Measurements from ENCODE around the gene COL4A1.
A peak's percentile ranks its signal among the peaks of the same experiment; 100 is the strongest.

COL4A1 gene

DNA sequence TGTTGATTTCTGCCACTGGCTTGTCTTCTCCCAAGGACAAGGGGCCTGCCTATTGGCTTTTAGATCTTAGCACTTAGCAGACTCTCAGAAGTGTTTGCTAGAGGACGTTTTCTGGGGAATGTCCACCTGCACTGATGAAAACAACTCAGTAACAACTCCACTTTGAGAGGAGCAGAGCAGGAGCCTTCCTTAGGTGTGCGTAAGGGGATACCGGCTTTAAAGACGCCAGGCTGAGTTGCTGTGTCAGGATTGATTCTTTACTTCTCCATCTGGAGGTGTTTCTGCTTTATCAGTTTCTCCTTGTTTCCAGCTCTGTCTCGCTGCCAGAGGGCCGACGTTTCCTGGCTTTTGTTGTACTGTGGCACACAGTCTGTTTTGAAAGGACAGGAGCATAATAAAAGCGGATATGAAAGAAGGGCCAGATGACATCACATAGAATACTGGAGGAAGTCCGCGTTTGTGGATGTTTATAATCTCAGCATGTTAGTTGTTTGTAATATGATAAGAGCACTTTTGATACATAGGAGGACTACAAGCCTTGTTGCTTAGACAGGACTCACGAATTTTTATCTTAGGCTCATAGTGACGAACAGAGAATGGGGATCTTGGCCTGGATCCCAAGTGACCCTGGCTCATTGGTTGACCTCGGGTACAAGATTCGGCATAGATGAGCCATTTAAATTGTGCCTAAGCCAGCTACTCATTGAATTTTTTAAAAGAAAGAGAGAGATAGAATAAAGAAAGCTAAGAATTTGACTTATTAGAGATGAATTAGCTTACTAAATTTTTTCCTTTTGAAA is 34.7 kb upstream of the COL4A1 start:
- no peak for DNase-seq

GRCh38 chr13:110340812-110341444 is 34.0 kb upstream of the COL4A1 start:
- peak; percentile 36 to 41 for DNase-seq

- no peak for DNase-seq
These were observed 33.1 kb upstream of the COL4A1 start for GRCh38 chr13:110339975-110340550.

GRCh38 chr13:110339263-110339662 is 32.3 kb upstream of the COL4A1 start:
- no peak for DNase-seq

GRCh38 chr13:110338441-110339101 is 31.6 kb upstream of the COL4A1 start:
- no peak for DNase-seq

- no peak for DNase-seq
These were observed 30.3 kb upstream of the COL4A1 start for GRCh38 chr13:110337247-110337646.

GRCh38 chr13:110336681-110337080 is 29.7 kb upstream of the COL4A1 start:
- no peak for DNase-seq

DNA sequence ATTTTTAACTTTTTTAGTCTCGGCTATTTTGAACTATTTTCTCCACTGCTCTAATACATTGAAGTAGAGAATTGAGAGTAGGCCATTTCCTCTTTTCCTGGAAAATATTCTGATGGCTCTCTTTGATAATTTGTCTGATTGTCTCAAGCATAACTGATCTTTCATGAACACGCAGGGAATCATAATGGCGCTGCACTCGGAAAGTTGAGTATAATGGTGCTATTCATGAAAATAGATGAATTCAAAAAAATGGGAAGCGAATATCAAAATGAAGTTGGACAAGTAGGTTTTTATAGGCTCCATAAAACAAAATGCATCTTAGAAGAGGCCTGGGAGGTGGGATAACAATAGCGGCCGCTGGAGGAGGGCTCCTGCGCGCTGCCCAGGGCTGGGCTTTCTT is 29.2 kb upstream of the COL4A1 start:
- no peak for DNase-seq

DNA sequence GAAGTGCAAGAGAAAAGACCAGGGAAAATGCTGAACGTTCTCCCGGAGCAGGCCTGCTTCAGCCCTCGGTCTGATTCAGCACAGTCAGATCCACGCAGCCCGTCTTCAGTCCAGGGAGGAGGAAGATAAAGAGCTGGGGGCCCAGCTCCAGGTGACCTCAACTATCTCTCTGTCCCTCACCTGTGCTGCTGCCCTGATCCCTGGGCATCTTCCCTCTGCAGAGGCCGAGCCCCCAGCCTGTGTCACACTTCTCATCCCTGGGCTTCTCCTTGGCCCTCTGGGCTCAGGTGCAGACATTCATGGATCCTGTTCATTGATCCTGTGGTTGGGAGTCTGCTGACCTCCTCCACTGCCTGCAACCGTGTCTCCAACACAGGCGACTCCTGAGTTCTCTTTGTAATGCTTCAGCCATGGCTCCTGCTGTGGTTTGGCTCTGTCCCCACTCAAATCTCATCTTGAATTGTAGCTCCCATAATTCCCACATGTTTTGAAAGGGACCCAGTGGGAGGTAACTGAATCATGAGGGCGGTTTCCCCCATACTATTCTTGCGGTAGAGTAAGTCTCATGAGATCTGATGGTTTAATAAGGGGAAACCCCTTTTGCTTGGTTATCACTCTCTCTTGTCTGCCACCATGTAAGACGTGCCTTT is 28.0 kb upstream of the COL4A1 start:
- no peak for DNase-seq

DNA sequence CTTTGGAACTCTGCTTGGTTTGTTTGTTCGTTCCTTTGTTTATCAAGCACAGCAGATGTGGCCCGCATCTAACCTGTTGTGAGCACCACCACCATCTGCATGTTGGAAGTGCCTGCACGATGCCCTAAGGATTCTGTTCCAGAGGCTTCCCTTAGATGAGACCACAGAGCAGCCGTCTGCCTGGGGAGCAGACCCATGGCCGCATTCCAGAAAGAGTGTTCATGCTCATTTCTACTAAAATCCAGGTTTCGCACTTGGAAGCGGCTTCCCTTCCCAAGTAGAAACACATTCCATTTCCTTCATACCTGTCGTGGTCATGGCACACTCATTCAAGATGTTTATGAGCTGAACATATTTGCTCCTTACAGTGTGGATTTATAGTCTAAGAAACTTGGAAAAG is 27.3 kb upstream of the COL4A1 start:
- DNase-seq: no peak

DNA sequence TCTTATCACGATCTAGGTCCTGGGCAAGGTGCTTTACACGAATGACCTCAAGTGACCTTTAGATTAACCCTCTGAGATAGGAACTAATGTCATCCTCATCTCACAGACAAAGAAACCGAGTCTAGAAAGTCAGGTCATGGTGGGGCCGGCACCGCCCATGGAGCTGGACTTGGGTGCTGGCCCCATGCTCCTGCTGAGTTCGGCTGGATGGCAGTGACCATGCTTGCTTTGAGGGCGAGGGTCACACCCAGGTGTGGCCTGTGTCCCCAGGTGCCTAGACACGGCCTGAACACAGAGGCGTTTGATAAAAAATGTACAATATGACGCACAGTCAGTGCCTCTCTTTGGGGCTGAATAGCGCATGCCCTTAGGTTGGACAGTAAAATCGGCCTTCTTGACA is 26.9 kb upstream of the COL4A1 start:
- DNase-seq: no peak

GRCh38 chr13:110332750-110333149 is 25.8 kb upstream of the COL4A1 start:
- no peak for DNase-seq

DNA sequence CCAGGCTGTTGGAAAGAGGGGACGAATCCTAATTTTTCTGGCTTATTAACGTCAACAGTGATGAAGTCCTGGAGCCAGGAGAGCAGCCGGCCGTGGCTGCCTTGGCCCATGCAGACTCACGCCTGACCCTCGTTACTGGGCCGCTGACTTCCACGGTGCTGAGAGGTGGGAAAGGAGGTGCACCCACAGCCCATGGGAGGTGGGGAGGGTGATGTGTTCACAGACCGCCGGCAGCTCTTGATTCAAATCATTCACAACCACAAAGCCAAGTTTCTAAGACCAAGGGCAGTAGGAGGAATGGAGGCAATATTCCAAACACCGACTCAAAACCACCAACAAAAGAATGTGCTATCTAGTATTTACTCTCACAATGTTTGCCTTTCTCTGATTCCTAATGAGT is 24.4 kb upstream of the COL4A1 start:
- DNase-seq: no peak

DNA sequence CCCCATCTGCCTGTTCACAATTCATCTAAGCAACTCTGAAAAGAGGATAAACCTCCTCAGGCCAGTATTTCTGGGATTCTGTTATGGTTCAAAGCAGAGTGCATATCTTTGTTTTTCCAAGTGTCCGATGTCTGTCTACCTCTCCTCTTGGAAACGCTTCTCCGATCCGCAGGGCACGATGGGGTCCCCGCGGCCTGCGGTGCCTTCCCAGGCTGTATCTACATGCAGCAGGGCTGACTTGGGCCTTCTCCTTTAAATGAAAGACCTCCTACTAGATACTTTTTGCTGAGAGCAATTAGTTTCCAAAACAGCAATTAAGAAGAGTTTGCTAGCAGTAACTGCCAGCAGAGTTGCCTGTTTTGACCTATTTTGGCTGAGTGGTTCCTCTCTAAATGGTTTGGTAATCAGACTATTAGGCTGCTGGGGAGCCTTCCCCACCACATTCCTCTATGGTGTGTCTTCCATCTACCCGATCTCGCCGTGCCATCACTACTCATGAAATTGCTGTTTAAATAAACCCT is 23.6 kb upstream of the COL4A1 start:
- no peak for DNase-seq

GRCh38 chr13:110329798-110330461 is 23.0 kb upstream of the COL4A1 start:
- no peak for DNase-seq

DNA sequence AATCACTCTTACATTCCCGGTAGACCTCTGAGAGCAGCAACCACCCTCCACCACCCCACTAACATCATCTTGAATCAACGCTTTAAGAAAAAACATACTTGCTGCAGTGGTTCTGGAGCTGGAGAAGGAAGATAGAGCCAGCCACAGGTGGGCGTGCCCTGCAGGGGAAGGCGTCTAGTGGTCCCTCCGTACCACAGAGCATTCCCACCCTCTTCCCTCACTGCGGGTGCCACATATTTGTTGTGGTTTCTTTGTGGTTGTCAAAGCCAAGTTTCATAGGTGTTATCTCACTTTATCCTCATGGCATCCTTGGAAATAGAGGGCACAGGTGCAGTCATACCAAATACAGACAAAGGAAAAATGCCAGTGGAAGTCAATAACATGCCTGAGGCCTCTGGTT is 22.3 kb upstream of the COL4A1 start:
- DNase-seq: no peak

GRCh38 chr13:110328573-110328972 is 21.6 kb upstream of the COL4A1 start:
- DNase-seq: no peak

- no peak for DNase-seq
These were observed 20.2 kb upstream of the COL4A1 start for GRCh38 chr13:110327051-110327721.

DNA sequence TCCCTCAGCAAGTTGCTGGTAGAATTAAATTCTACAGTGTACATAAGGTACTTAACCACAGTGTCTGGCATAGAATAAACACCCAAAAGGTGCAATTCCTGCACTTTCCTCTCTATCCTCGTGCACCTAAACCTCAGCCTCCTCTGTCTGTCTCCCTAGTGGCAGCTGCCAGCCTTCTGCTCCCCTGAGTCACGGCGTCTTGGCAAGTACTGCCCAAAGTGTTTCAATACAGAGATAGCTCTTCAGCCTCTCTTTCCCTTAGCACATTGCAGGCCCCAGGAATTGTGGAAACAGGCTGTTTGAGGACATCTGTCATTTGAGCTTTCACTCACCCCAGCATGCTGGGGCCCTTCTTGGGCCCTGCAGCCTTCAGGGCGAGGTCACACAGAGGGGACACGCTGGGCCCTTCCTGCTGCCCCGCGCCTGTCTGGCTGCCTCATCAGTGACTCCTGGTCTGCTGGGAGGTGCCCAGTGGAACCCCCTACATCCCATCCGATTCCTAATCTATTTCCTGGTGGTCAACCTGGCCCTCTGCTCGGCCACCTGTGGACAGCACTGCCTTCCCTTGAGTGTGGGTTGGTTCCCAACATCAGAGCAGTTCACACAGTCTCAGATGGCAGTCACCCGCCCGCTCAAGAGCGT is 19.4 kb upstream of the COL4A1 start:
- no peak for DNase-seq

- no peak for DNase-seq
These were observed 17.2 kb upstream of the COL4A1 start for GRCh38 chr13:110324026-110324749.

All from activated CD4-positive, alpha-beta T cell treated with anti-CD3 and anti-CD28 coated beads, Interleukin-2, amount 50 U/mL, for 4 hours (primary cell).